OCI-LY1 (cell line): ENCODE measurements around the gene PRSS35.
"Not testable (repeated sequence)": the region's sequence is repeated elsewhere in the genome, so short reads cannot be mapped to it uniquely, and the experiment has no call there.

ENCODE experiments used
- H2AFZ ChIP-seq: fragments of 200-600 bp; sonication (generic), shearing (Covaris generic); 2 replicates; pipeline ENCODE4 v1.6.0; 2014; ENCODE audit warnings: antibody characterized with exemption, mild to moderate bottlenecking, low read length
- H3F3A ChIP-seq: fragments of 200-600 bp; sonication (generic), shearing (Covaris generic); 2 replicates; pipeline ENCODE4 v1.6.0; 2014; ENCODE audit warnings: mild to moderate bottlenecking, antibody characterized with exemption, low read length, moderate library complexity; ENCODE audit not compliant: insufficient read depth
- H3K27ac ChIP-seq: fragments of 200-600 bp; sonication (generic); 2 replicates; pipeline ENCODE4 v1.5.1; 2014; ENCODE audit warnings: low read length, mixed run types, mild to moderate bottlenecking, low read depth; ENCODE audit not compliant: poor library complexity, severe bottlenecking
- H3K27me3 ChIP-seq: fragments of 200-600 bp; sonication (generic); 2 replicates; pipeline ENCODE4 v1.6.0; 2014; ENCODE audit warnings: antibody characterized with exemption, mild to moderate bottlenecking, low read length, moderate library complexity; ENCODE audit not compliant: insufficient read depth
- H3K36me3 ChIP-seq: fragments of 200-600 bp; sonication (generic); 2 replicates; pipeline ENCODE4 v1.6.1; 2014; ENCODE audit warnings: mild to moderate bottlenecking, antibody characterized with exemption, low read length, moderate library complexity, mixed read lengths; ENCODE audit not compliant: insufficient read depth
- H3K4me1 ChIP-seq: fragments of 200-600 bp; sonication (generic); 2 replicates; pipeline ENCODE4 v1.5.1; 2014; ENCODE audit warnings: mild to moderate bottlenecking, low read length, moderate library complexity; ENCODE audit not compliant: insufficient read depth, severe bottlenecking
- H3K4me2 ChIP-seq: fragments of 200-600 bp; sonication (generic), shearing (Covaris generic); 2 replicates; pipeline ENCODE4 v1.6.1; 2014; ENCODE audit warnings: low read length
- H3K4me3 ChIP-seq: fragments of 200-600 bp; sonication (generic); 2 replicates; pipeline ENCODE4 v1.5.1; 2014; ENCODE audit warnings: low read length, low read depth, mild to moderate bottlenecking, mixed read lengths; ENCODE audit not compliant: poor library complexity, severe bottlenecking
- H3K79me2 ChIP-seq: fragments of 200-600 bp; shearing (Covaris generic); 2 replicates; pipeline ENCODE4 v1.6.1; 2016; ENCODE audit warnings: mixed run types, low read length, mixed read lengths; ENCODE audit not compliant: insufficient read depth
- H3K9ac ChIP-seq: fragments of 200-600 bp; sonication (generic), shearing (Covaris generic); 2 replicates; pipeline ENCODE4 v1.6.1; 2014; ENCODE audit warnings: mild to moderate bottlenecking, low read length, mixed read lengths
- H3K9me2 ChIP-seq: fragments of 200-600 bp; sonication (generic), shearing (Covaris generic); 2 replicates; pipeline ENCODE4 v1.6.1; 2014; ENCODE audit warnings: low read depth, mild to moderate bottlenecking, low read length, mixed read lengths
- H3K9me3 ChIP-seq: fragments of 200-600 bp; shearing (Covaris generic); 2 replicates; pipeline ENCODE4 v1.6.1; 2014; ENCODE audit warnings: low read length, mixed read lengths
- H4K20me1 ChIP-seq: fragments of 200-600 bp; sonication (generic), shearing (Covaris generic); 2 replicates; pipeline ENCODE4 v1.6.0; 2016; ENCODE audit warnings: mild to moderate bottlenecking, low read length; ENCODE audit not compliant: insufficient read depth
- CTCF ChIP-seq: fragments of 200-600 bp; sonication (generic), shearing (Covaris generic); IDR thresholded peaks from 2 replicates; pipeline ENCODE4 v1.5.1; 2017; ENCODE audit warnings: mild to moderate bottlenecking, antibody characterized with exemption, low read length, moderate library complexity, mixed read lengths
- EZH2 ChIP-seq: fragments of 200-600 bp; sonication (generic), shearing (Covaris generic); IDR thresholded peaks from 2 replicates; pipeline ENCODE4 v1.8.0; 2017; ENCODE audit warnings: borderline replicate concordance, mixed run types, mild to moderate bottlenecking, antibody characterized with exemption, low read length, moderate library complexity, mixed read lengths

PRSS35 gene

GRCh38 chr6:83479389-83479788 lies 32.9 kb upstream of the PRSS35 start:
- Histone ChIP-seq H3F3A (no peaks in the 10 kb centered on the region), H3K9ac (no peak overlapping the region), H4K20me1 (no peaks in the 10 kb centered on the region), H3K27ac (no peak overlapping the region), H3K4me3 (no peak overlapping the region), H3K9me3 (no peaks in the 10 kb centered on the region), H3K79me2 (no peaks in the 10 kb centered on the region), H3K9me2 (no peaks in the 10 kb centered on the region), H3K4me1 (no peaks in the 10 kb centered on the region), H3K36me3 (no peaks in the 10 kb centered on the region), H3K4me2 (no peak overlapping the region), H3K27me3 (no peaks in the 10 kb centered on the region), H2AFZ (no peak overlapping the region)
- TF ChIP-seq EZH2: no peak
- no peak for TF ChIP-seq CTCF

- no peaks in the 10 kb centered on the region for H3K4me1 ChIP-seq
- H4K20me1 ChIP-seq: no peaks in the 10 kb centered on the region
- no peaks in the 10 kb centered on the region for H3K79me2 ChIP-seq
- no peak overlapping the region for H3K9ac ChIP-seq
- H3K4me3 ChIP-seq: no peak overlapping the region
- H3K9me3 ChIP-seq: no peaks in the 10 kb centered on the region
- H2AFZ ChIP-seq: no peak overlapping the region
- H3K27ac ChIP-seq: no peak overlapping the region
- no peaks in the 10 kb centered on the region for H3K36me3 ChIP-seq
- H3F3A ChIP-seq: no peaks in the 10 kb centered on the region
- TF ChIP-seq EZH2 (no peak), CTCF (no peak)
- H3K9me2 ChIP-seq: no peaks in the 10 kb centered on the region
- H3K4me2 ChIP-seq: no peak overlapping the region
- H3K27me3 ChIP-seq: no peaks in the 10 kb centered on the region
Observed at GRCh38 chr6:83480470-83480869, 31.9 kb upstream of the PRSS35 start.

- H3K27me3 ChIP-seq, H3F3A ChIP-seq, H3K27ac ChIP-seq, H3K9me2 ChIP-seq, H3K79me2 ChIP-seq, H4K20me1 ChIP-seq, H3K9me3 ChIP-seq, H3K36me3 ChIP-seq, H3K4me1 ChIP-seq, H3K4me3 ChIP-seq, H3K9ac ChIP-seq, H3K4me2 ChIP-seq, H2AFZ ChIP-seq: not testable (repeated sequence)
Observed at GRCh38 chr6:83481938-83482337, 30.4 kb upstream of the PRSS35 start.

GRCh38 chr6:83488448-83488847 lies 23.9 kb upstream of the PRSS35 start:
- Histone ChIP-seq H3K4me1 (no peaks in the 10 kb centered on the region), H3K4me3 (no peak overlapping the region), H4K20me1 (no peaks in the 10 kb centered on the region), H3K9me3 (no peaks in the 10 kb centered on the region), H3K27me3 (no peaks in the 10 kb centered on the region), H3K27ac (no peak overlapping the region), H2AFZ (no peak overlapping the region), H3K4me2 (no peak overlapping the region), H3K79me2 (no peaks in the 10 kb centered on the region), H3K9me2 (no peaks in the 10 kb centered on the region), H3K9ac (no peak overlapping the region), H3K36me3 (no peaks in the 10 kb centered on the region), H3F3A (no peaks in the 10 kb centered on the region)
- TF ChIP-seq CTCF (no peak), EZH2 (no peak)
